Measurements from ENCODE around the gene FRS2. TPM values are rescaled to one million over a fixed set of nuclear protein-coding genes. Genes with fewer than 3 reads are reported as not detected.

FRS2 gene
- total RNA-seq, 1 experiment from 2014 or later, result 23.3 TPM

DNA sequence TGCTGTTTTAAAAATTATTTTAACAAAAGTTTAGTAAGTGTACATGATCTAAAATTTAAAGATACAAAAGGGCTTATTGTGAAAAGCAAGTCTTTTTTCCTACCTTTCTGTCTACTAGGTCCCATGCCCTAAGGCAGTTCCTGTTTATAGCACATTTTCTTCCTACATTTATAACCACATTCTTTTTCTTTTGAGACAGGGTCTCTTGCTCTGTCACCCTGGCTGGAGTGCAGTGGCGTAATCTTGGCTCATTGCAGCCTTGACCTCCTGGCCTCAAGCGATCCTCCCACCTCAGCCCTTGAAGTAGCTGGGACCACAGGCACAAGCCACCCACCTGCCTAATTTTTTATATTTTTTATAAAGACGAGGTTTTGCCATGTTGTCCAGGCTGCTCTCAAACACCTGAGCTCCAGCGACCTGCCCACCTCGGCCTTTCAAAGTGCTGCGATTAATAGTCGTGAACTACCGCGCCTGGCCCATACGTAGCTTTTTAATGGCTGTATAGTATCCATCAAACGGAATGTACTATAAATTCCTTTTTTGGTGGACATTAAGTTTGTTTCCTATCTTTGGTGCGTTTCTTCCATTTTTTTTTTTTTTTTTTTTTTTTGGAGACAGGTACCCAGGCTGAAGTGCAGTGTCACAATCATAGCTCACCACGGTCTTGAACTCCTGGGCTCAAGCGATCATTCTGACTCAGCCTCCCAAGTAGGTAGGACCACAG is 20.9 kb downstream of the FRS2 start:
- no peak overlapping the region for H3K27ac ChIP-seq
- peaks cover 6% of the 10 kb centered on the region; the same call in 1 of the 2 replicates for H3K4me1 ChIP-seq (replicated peaks; ENCODE audit: insufficient read depth)
- H3K79me2 ChIP-seq (ENCODE audit: low read depth), result peaks cover 89% of the 10 kb centered on the region
- DNase-seq, result no peak
- TF ChIP-seq, protein P1, sequence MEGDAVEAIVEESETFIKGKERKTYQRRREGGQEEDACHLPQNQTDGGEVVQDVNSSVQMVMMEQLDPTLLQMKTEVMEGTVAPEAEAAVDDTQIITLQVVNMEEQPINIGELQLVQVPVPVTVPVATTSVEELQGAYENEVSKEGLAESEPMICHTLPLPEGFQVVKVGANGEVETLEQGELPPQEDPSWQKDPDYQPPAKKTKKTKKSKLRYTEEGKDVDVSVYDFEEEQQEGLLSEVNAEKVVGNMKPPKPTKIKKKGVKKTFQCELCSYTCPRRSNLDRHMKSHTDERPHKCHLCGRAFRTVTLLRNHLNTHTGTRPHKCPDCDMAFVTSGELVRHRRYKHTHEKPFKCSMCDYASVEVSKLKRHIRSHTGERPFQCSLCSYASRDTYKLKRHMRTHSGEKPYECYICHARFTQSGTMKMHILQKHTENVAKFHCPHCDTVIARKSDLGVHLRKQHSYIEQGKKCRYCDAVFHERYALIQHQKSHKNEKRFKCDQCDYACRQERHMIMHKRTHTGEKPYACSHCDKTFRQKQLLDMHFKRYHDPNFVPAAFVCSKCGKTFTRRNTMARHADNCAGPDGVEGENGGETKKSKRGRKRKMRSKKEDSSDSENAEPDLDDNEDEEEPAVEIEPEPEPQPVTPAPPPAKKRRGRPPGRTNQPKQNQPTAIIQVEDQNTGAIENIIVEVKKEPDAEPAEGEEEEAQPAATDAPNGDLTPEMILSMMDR (conservative IDR thresholded peaks at IDR 0.05), result no peak
- no peak for TF ChIP-seq EZH2 (IDR thresholded peaks at IDR 0.05; ENCODE audit: low read depth)
- H3K9me3 ChIP-seq (ENCODE audit: insufficient read depth, low read depth), result peaks cover 5% of the 10 kb centered on the region
- no peaks in the 10 kb centered on the region; the same call in 1 of the 2 replicates for H3F3A ChIP-seq (ENCODE audit: insufficient read depth, low read depth)
- no peaks in the 10 kb centered on the region for H3K36me3 ChIP-seq (ENCODE audit: low read depth)
- intact Hi-C loops (cut with micrococcal nuclease; ENCODE audit: unreplicated experiment), result no loop called here
- H3K9me2 ChIP-seq (ENCODE audit: insufficient read depth), result no peaks in the 10 kb centered on the region
- no peak overlapping the region for H3K4me2 ChIP-seq
- BruUV-seq (replicated peaks), result no TSS peak
- POLR2A ChIA-PET (ENCODE audit: unreplicated experiment), result no interaction called here
- H3K4me3 ChIP-seq, result no peak overlapping the region
- CTCF ChIA-PET, result interaction anchor here (0.6 to 0.7 kb wide), 2 partner anchors 20 to 813 kb away, joined by 8 read pairs; no protein-coding TSS in a partner anchor
- H4K20me1 ChIP-seq (ENCODE audit: insufficient read depth), result peaks cover 9% of the 10 kb centered on the region; the same call in 1 of the 2 replicates
- H3K27me3 ChIP-seq (ENCODE audit: insufficient read depth, low read depth), result no peaks in the 10 kb centered on the region
- no peak overlapping the region for H2AFZ ChIP-seq

DNA sequence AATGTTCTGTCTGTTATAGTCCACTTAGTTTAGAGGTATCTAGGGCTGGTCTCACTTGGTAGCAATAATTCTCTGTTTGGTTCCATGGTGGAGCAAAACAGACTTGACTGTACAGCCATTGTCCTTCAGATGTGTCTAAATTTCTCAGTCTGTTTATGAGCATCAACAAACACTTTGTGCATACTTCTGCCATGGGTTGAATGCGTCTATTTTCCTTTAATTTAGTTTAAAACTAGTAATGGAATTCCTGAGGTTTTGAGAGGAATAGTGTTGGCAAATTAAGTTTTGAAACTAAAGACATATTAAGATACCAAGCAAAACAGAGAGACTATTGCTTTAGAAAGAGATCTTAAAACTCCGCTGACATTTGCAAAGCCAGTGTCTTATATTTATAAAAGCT is 22.6 kb downstream of the FRS2 start:
- no peak overlapping the region for H2AFZ ChIP-seq
- no peak overlapping the region for H3K27ac ChIP-seq
- no peak for TF ChIP-seq EZH2 (IDR thresholded peaks at IDR 0.05; ENCODE audit: low read depth)
- TF ChIP-seq, protein P1 (conservative IDR thresholded peaks at IDR 0.05), result no peak
- H3K9me3 ChIP-seq (ENCODE audit: insufficient read depth, low read depth), result no peaks in the 10 kb centered on the region
- DNase-seq, result no peak
- H3K4me2 ChIP-seq, result no peak overlapping the region
- no peaks in the 10 kb centered on the region for H3K27me3 ChIP-seq (ENCODE audit: insufficient read depth, low read depth)
- H4K20me1 ChIP-seq (ENCODE audit: insufficient read depth), result peaks cover 9% of the 10 kb centered on the region; the same call in 1 of the 2 replicates
- ChIA-PET POLR2A (ENCODE audit: unreplicated experiment) (no interaction called here), CTCF (interaction anchor here (0.6 to 0.7 kb wide), 2 partner anchors 9 to 119 kb away, joined by 3 read pairs; no protein-coding TSS in a partner anchor)
- intact Hi-C loops (cut with micrococcal nuclease; ENCODE audit: unreplicated experiment), result no loop called here
- no peak overlapping the region for H3K4me3 ChIP-seq
- peaks cover 94% of the 10 kb centered on the region for H3K79me2 ChIP-seq (ENCODE audit: low read depth)
- H3F3A ChIP-seq (ENCODE audit: insufficient read depth, low read depth), result no peaks in the 10 kb centered on the region; the same call in 1 of the 2 replicates
- no peaks in the 10 kb centered on the region for H3K36me3 ChIP-seq (ENCODE audit: low read depth)
- no TSS peak for BruUV-seq (replicated peaks)
- H3K9me2 ChIP-seq (ENCODE audit: insufficient read depth), result no peaks in the 10 kb centered on the region
- peaks cover 6% of the 10 kb centered on the region; the same call in 1 of the 2 replicates for H3K4me1 ChIP-seq (replicated peaks; ENCODE audit: insufficient read depth)

DNA sequence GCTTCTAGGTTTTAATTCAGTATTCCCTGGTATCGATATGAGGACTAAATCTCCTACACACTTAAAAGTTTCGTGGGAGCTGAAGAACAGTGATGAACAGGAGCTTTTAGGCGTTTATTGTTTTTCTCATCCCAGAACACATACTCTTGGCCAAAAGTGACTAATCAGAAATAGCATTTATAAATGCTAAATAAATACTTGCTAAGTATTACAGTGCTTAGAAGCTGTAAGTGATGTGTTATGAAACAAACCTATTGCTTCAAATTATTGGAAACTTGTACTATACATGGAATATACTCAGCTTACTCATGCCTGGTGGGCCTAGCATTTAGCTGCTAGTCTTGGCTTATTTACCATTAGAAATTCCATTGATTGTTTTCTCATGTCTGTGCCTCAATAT is 24.9 kb downstream of the FRS2 start:
- no peaks in the 10 kb centered on the region for H3K36me3 ChIP-seq (ENCODE audit: low read depth)
- no peaks in the 10 kb centered on the region for H3K27me3 ChIP-seq (ENCODE audit: insufficient read depth, low read depth)
- H3F3A ChIP-seq (ENCODE audit: insufficient read depth, low read depth), result no peaks in the 10 kb centered on the region; the same call in 1 of the 2 replicates
- peaks cover 25% of the 10 kb centered on the region; the same call in 1 of the 2 replicates for H4K20me1 ChIP-seq (ENCODE audit: insufficient read depth)
- CTCF ChIA-PET, result no interaction called here
- H3K9me2 ChIP-seq (ENCODE audit: insufficient read depth), result no peaks in the 10 kb centered on the region
- peaks cover 95% of the 10 kb centered on the region for H3K79me2 ChIP-seq (ENCODE audit: low read depth)
- no peak for DNase-seq
- no peak overlapping the region for H3K4me3 ChIP-seq
- no TSS peak for BruUV-seq (replicated peaks)
- H2AFZ ChIP-seq, result no peak overlapping the region
- POLR2A ChIA-PET (ENCODE audit: unreplicated experiment), result no interaction called here
- no peaks in the 10 kb centered on the region for H3K9me3 ChIP-seq (ENCODE audit: insufficient read depth, low read depth)
- no peak overlapping the region for H3K4me2 ChIP-seq
- intact Hi-C loops (cut with micrococcal nuclease; ENCODE audit: unreplicated experiment), result no loop called here
- H3K4me1 ChIP-seq (replicated peaks; ENCODE audit: insufficient read depth), result peaks cover 6% of the 10 kb centered on the region; the same call in 1 of the 2 replicates
- H3K27ac ChIP-seq, result no peak overlapping the region
- TF ChIP-seq, protein P1 (conservative IDR thresholded peaks at IDR 0.05), result no peak
- no peak for TF ChIP-seq EZH2 (IDR thresholded peaks at IDR 0.05; ENCODE audit: low read depth)

Data from PC-9 (cell line).